VCaP (cell line): ENCODE data around the gene BPIFB2.

ENCODE experiments used
- H3K27ac ChIP-seq: fragments of 450-650 bp; 2 replicates; pipeline ENCODE4 v1.5.1; 2017
- TF ChIP-seq, protein P1 (sequence below): fragments of 450-650 bp; conservative IDR thresholded peaks from 2 replicates; pipeline ENCODE4 v1.5.1; 2017; ENCODE audit warnings: mild to moderate bottlenecking, moderate library complexity

Gene BPIFB2

DNA sequence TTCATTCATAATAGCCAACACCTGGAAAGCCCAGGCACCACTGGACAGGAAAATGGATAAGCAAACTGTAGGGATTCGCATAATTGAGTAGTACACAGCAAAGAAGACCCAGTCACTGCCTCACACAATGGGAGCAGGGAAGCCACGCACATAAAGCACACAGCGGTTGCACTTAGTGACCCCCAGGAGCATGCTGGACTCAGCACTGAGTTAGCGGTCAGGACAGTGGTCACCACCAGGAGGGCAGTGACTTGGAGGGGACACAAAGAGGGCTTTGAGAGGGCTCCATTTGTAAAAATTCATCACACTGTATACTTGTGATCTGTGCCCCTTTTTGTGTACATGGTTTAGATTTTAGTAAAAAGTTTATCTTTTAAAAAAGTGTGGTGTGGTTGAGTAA is 43.8 kb downstream of the BPIFB2 start:
- no peak overlapping the region for H3K27ac ChIP-seq
- TF ChIP-seq, protein P1, sequence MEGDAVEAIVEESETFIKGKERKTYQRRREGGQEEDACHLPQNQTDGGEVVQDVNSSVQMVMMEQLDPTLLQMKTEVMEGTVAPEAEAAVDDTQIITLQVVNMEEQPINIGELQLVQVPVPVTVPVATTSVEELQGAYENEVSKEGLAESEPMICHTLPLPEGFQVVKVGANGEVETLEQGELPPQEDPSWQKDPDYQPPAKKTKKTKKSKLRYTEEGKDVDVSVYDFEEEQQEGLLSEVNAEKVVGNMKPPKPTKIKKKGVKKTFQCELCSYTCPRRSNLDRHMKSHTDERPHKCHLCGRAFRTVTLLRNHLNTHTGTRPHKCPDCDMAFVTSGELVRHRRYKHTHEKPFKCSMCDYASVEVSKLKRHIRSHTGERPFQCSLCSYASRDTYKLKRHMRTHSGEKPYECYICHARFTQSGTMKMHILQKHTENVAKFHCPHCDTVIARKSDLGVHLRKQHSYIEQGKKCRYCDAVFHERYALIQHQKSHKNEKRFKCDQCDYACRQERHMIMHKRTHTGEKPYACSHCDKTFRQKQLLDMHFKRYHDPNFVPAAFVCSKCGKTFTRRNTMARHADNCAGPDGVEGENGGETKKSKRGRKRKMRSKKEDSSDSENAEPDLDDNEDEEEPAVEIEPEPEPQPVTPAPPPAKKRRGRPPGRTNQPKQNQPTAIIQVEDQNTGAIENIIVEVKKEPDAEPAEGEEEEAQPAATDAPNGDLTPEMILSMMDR: no peak

DNA sequence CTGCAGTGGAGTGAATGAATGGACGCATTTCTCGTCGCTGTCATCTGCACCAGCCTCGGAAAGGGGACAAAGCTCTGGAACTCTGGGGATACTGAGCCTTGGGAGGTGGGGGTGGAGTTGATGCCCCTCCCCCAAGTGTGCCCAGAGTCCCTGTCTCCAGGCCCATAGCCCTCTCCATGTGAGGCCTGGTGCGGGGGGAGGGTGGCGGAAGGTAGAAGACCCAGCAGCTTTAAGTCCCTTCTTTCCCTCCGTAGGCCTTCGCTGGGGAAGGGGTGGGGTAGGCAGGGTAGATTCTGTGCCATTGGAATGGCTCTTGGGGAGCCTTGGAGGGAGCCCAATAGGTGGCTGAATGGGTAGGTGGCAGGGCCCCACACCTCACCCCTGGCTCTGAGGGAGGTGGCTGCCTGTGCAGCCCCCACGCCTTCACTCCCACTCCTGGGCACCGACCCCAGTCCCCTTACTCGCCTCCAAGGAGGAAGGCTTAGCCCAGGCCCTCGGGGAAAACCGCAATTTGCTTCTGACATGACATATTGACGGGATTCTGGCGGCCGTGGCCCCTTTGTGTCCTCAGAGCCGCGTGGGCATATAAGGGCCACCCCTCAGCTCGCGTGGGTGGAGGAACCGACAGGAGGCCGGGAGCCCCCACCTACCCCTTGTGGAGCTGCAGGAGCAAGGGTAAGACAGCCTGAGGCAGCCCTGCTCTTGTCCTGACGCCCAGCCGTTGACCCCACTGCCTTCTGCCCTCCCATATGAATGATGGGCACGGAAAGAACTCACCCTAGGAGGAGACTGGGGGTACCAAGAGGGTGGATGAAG is 46.0 kb downstream of the BPIFB2 start, which contains the start of gene BPIFB3:
Gene BPIFB3, plus strand, starts transcription at position 613 of the 816 bp plus-strand sequence. CDS start 1,533 bp downstream, outside the sequence.
- H3K27ac ChIP-seq: no peak within 1 kb of the TSS
- TF ChIP-seq, protein P1: no peak

DNA sequence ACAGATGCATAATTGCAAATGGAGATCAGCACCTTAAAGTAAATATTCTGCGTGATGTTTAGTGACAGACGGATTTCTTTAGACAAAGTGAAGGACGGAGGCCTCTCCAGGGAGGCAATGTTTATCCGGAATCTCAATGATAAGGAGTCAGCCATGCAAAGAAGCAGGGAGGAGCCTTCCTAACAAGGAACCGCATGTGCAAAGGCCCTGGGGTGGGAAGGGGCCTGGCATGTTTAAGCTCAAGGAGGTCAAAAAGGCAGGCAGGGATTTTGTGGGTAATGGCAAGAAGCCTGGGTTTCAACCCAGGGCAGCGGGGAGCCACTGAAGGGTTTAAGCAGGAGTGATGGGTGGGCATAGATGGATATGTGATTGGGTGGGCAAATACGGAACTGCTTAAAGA is 46.9 kb downstream of the BPIFB2 start:
- H3K27ac ChIP-seq: no peak overlapping the region
- TF ChIP-seq, protein P1: no peak

DNA sequence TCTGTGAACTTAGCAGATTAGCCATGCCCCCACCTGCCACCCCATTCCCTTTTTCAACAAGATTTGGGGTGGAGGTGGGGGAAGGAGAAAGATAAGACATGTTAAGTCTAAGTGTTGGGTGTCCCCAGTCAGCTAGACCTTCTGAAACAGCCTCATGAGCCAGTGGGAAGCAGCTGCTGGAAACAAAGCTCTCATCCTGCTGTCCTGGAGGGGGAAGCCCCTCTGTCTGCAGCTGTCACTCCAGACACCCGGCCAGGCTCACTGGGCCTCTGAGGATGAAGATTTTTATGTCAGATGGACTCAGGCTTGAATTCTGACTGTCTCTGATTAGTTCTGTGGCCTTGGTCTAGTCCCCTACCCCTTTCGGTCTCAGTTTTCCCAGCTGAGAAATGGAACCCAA is 47.3 kb downstream of the BPIFB2 start:
- TF ChIP-seq, protein P1: no peak
- H3K27ac ChIP-seq: no peak overlapping the region

DNA sequence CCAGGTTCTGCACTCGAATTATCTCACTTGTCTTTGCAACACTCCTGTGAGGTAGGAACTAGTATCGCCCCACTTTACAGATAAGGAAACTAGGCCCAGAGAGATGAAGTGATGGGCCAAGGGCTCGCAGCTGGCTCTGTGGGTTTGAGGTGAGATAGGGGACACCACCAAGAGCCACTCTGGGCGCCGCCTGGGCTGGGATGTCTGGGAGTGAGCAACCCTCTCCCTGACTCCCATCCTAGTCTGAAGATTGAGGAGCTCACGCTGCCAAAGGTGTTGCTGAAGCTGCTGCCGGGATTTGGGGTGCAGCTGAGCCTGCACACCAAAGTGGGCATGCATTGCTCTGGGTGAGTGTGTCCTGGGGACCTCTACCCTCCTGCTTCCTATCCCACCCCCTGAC is 51.6 kb downstream of the BPIFB2 start:
- no peak overlapping the region for H3K27ac ChIP-seq
- TF ChIP-seq, protein P1: no peak

DNA sequence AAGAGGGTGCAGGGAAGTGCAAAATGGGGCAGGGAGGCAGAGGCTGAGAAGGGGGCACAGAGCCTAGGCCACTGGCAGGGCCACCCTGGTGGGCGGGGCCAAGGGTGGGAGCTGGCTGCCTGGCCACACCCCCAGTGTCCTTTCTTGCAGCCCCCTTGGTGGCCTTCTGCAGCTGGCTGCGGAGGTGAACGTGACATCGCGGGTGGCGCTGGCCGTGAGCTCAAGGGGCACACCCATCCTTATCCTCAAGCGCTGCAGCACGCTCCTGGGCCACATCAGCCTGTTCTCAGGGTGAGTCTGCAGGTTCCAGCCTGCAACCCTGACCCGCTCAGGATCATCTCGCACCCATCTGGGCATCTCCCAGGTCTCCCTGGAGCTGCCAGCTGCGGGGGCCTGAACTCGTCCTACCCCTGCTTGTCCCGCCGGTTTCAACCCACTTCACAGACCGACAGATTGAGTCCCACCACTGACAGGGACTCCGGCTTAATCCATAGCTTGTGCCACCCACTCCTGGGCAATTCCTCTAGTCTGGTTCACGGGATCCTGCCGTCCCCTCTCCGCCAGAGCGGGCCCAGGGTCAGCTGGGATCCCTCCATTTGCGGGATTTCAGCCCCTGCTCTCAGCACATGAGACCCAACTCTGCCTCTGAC is 52.4 kb downstream of the BPIFB2 start:
- TF ChIP-seq, protein P1: no peak

DNA sequence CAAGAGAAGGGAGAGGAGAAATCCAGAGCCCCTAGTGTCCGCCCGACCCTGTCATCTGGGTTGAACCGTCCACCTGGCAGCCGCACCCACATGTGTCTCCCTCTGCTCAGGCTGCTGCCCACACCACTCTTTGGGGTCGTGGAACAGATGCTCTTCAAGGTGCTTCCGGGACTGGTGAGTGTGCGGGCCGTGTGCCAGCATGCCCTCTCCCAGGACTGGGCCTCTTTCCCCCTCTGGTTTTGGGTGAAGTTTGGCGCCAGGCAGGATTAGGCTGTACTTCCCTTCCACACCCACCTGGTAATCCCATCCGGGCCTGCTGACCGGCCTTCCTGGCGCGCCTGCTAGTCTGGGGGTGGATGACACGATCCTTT is 54.1 kb downstream of the BPIFB2 start:
- TF ChIP-seq, protein P1: no peak
- H3K27ac ChIP-seq: no peak overlapping the region

More for the DNA sequence above, 52.4 kb downstream of the BPIFB2 start:
- H3K27ac ChIP-seq: no peak overlapping the region
